ENCODE data around the gene DMD. TPM values are rescaled to one million over a fixed set of nuclear protein-coding genes. Genes with fewer than 3 reads are reported as not detected.

Gene DMD
- total and polyA plus RNA-seq, 2 of the 8 experiments (the other 6 are each of a cell fraction or from before 2014, with no cell fraction given): 4.8 to 7.4 TPM

- TF ChIP-seq CHD7 (IDR thresholded peaks at IDR 0.05; ENCODE audit: insufficient replicate concordance, low read length): no peak
Observed at GRCh38 chrX:32562261-32562660, 649.1 kb downstream of the DMD start (continued).

All from H1 (cell line).